Mesodermal cell (in vitro differentiated cells): ENCODE results near the gene SEMG2.

Source experiments
- H3K27ac ChIP-seq: 2 replicates; pipeline ENCODE4 v1.7.0; 2013; ENCODE audit warnings: mild to moderate bottlenecking, low read depth, low read length, moderate library complexity; ENCODE audit not compliant: severe bottlenecking
- H3K36me3 ChIP-seq: 2 replicates; pipeline ENCODE4 v1.7.1; 2013; ENCODE audit warnings: mild to moderate bottlenecking, low read length, moderate library complexity; ENCODE audit not compliant: control insufficient read depth, insufficient read depth
- H3K4me1 ChIP-seq: one replicate; pipeline ENCODE4 v1.7.1; 2013; ENCODE audit warnings: mild to moderate bottlenecking, low read length; ENCODE audit not compliant: insufficient read depth, control insufficient read depth, poor library complexity, severe bottlenecking
- H3K4me3 ChIP-seq: 2 replicates; pipeline ENCODE4 v1.7.0; 2013; ENCODE audit warnings: low read length, control low read depth, mild to moderate bottlenecking; ENCODE audit not compliant: insufficient read depth, poor library complexity, severe bottlenecking; ENCODE audit errors: extremely low read depth
- H3K9me3 ChIP-seq: 2 replicates; pipeline ENCODE4 v1.7.1; 2013; ENCODE audit warnings: mild to moderate bottlenecking, low read length, moderate library complexity; ENCODE audit not compliant: control insufficient read depth
- WGBS, 2 experiments: methylation state at CpG; one replicate each; pipeline ENCODE4 v1.1.5; 2013; ENCODE audit warnings: missing lambda C conversion rate in 2 of 2; ENCODE audit not compliant: insufficient coverage in 2 of 2; 5-methylcytosine and 5-hydroxymethylcytosine counted together

Gene SEMG2

GRCh38 chr20:45191926-45192325 lies 29.2 kb upstream of the SEMG2 start:
- WGBS, 2 experiments, result 90% methylated on average over 2 of the region's 3 CpGs; no CpG with 5 or more reads in 1 of the 2 experiments

GRCh38 chr20:45193331-45193730 lies 27.8 kb upstream of the SEMG2 start:
- no peak overlapping the region for H3K4me3 ChIP-seq
- H3K9me3 ChIP-seq, result no peaks in the 10 kb centered on the region
- no peaks in the 10 kb centered on the region for H3K4me1 ChIP-seq
- WGBS, 2 experiments, result no CpG with 5 or more reads among the region's 2 CpGs
- H3K36me3 ChIP-seq, result no peaks in the 10 kb centered on the region
- H3K27ac ChIP-seq, result no peak overlapping the region

More at GRCh38 chr20:45191926-45192325, 29.2 kb upstream of the SEMG2 start:
- Histone ChIP-seq H3K4me1 (no peaks in the 10 kb centered on the region), H3K9me3 (no peaks in the 10 kb centered on the region), H3K27ac (no peak overlapping the region), H3K4me3 (no peak overlapping the region), H3K36me3 (no peaks in the 10 kb centered on the region)

- Histone ChIP-seq H3K4me3 (no peak within 1 kb of the TSS), H3K9me3 (no peaks in the 10 kb centered on the region), H3K27ac (no peak within 1 kb of the TSS), H3K36me3 (no peaks in the 10 kb centered on the region), H3K4me1 (no peaks in the 10 kb centered on the region)
- 17 to 60% methylated on average over 1 of the region's 1 CpG for whole genome bisulfite sequencing, 2 experiments
Observed at GRCh38 chr20:45206725-45207124, 14.4 kb upstream of the SEMG2 start, which contains the start of gene SEMG1. TSS of gene SEMG1 (plus strand) at chr20:45207033. CDS start at chr20:45207054, 21 bp downstream.

GRCh38 chr20:45209924-45210323 lies 11.2 kb upstream of the SEMG2 start:
- no peak overlapping the region for H3K4me3 ChIP-seq
- no peaks in the 10 kb centered on the region for H3K9me3 ChIP-seq
- no peaks in the 10 kb centered on the region for H3K4me1 ChIP-seq
- WGBS, 2 experiments, result 100% methylated on average over 1 of the region's 1 CpG; no CpG with 5 or more reads in 1 of the 2 experiments
- no peak overlapping the region for H3K27ac ChIP-seq
- H3K36me3 ChIP-seq, result no peaks in the 10 kb centered on the region

GRCh38 chr20:45211569-45212474 lies 9.4 kb upstream of the SEMG2 start:
- Histone ChIP-seq H3K9me3 (no peaks in the 10 kb centered on the region), H3K36me3 (no peaks in the 10 kb centered on the region), H3K4me3 (no peak overlapping the region), H3K27ac (no peak overlapping the region), H3K4me1 (no peaks in the 10 kb centered on the region)

- no CpG with 5 or more reads among the region's 3 CpGs for WGBS, 2 experiments
- Histone ChIP-seq H3K9me3 (peaks cover 3% of the 10 kb centered on the region), H3K36me3 (no peaks in the 10 kb centered on the region), H3K27ac (no peak overlapping the region), H3K4me1 (no peaks in the 10 kb centered on the region), H3K4me3 (no peak overlapping the region)
Observed at GRCh38 chr20:45212836-45213235, 8.3 kb upstream of the SEMG2 start.

- H3K27ac ChIP-seq, result no peak overlapping the region
- 86 to 91% methylated on average over 4 of the region's 4 CpGs for WGBS, 2 experiments
- H3K9me3 ChIP-seq, result peaks cover 3% of the 10 kb centered on the region
- no peak overlapping the region for H3K4me3 ChIP-seq
- H3K36me3 ChIP-seq, result no peaks in the 10 kb centered on the region
- no peaks in the 10 kb centered on the region for H3K4me1 ChIP-seq
Observed at GRCh38 chr20:45218124-45218523, 3.0 kb upstream of the SEMG2 start.

GRCh38 chr20:45218636-45219035 lies 2.5 kb upstream of the SEMG2 start:
- H3K4me1 ChIP-seq, result no peaks in the 10 kb centered on the region
- WGBS, 2 experiments, result no CpG with 5 or more reads among the region's 2 CpGs

GRCh38 chr20:45223136-45223535 lies 2.0 kb downstream of the SEMG2 start:
- Histone ChIP-seq H3K4me1 (no peaks in the 10 kb centered on the region), H3K27ac (no peak overlapping the region), H3K4me3 (no peak overlapping the region), H3K9me3 (no peaks in the 10 kb centered on the region), H3K36me3 (no peaks in the 10 kb centered on the region)

More at GRCh38 chr20:45218636-45219035, 2.5 kb upstream of the SEMG2 start:
- H3K27ac ChIP-seq, result no peak overlapping the region
- peaks cover 3% of the 10 kb centered on the region for H3K9me3 ChIP-seq
- H3K4me3 ChIP-seq, result no peak overlapping the region
- H3K36me3 ChIP-seq, result no peaks in the 10 kb centered on the region

- Histone ChIP-seq H3K4me3 (no peak overlapping the region), H3K9me3 (no peaks in the 10 kb centered on the region), H3K36me3 (no peaks in the 10 kb centered on the region), H3K4me1 (no peaks in the 10 kb centered on the region), H3K27ac (no peak overlapping the region)
- no CpG with 5 or more reads among the region's 1 CpG for WGBS, 2 experiments
Observed at GRCh38 chr20:45226287-45226686, 5.1 kb downstream of the SEMG2 start.
